ENCODE data around the gene ARL9. TPM values are rescaled to one million over a fixed set of nuclear protein-coding genes. Genes with fewer than 3 reads are reported as not detected.

The ARL9 gene
- 0.42 TPM for polyA plus RNA-seq (2013, experiment 1 of 2)
- 0.49 TPM for polyA plus RNA-seq (2013, experiment 2 of 2)

DNA sequence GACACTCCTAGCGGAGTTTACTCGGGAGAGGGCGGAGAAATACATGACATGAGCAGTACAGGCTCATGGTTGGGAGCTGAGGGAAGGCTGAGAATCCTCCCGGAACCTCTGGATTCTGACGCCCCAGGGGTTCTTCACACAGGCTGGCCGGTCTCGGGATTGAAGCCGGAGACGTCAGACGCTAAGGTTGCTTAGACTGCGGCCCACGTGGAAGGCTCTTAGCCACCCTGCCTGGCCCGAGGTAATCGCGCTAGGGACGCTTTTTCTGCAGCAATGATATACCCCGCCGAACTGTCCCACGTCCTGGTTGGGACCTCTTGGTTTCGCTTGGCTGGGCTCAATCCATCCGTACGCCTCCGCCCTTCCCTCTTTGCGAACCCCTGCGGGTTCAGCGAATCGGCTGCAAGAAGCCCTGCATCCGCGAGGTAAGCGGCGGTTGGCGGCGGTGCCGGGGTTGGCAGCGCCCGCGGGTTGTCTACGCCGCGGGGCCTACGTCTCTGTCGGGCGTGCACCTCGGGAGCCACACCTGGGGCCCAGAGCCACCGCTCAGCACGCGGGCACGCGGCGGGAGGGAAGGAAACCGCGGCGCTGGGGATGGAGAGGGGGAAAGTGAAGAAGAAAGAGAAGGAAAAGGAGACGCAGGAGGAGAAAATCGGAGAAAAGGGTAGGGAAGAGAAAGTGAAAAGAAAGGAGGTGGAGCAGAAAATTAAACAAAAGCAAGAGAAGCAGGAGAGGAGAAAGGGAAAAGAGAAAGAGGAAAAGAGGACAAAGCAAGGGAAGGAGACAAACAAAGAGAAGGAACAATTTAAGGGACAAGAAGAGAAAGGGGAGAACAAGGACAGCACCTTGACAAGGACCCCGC, at the start of gene ARL9:
TSS of gene ARL9 (plus strand) at position 523 of the 862 bp plus-strand sequence. CDS start at position 595, 72 bp downstream.
- DNase-seq, result peak; percentile 90
- Histone ChIP-seq H3K36me3 (ENCODE audit: control insufficient read depth, insufficient read depth, low read length) (peaks cover 2% of the 10 kb centered on the region), H2BK5ac (ENCODE audit: low read length) (no peak within 1 kb of the TSS), H3K4me1 (ENCODE audit: control insufficient read depth, low read depth, low read length) (no peaks in the 10 kb centered on the region), H3K79me1 (ENCODE audit: low read length) (no peaks in the 10 kb centered on the region), H2AK5ac (ENCODE audit: low read length) (no peak within 1 kb of the TSS), H3K4me2 (ENCODE audit: low read length) (peak within 1 kb of the TSS; percentile 47), H3K23ac (ENCODE audit: low read length) (no peak within 1 kb of the TSS), H3K18ac (ENCODE audit: low read length) (no peak within 1 kb of the TSS), H3K27ac (ENCODE audit: low read depth, low read length) (no peak within 1 kb of the TSS), H3K56ac (ENCODE audit: low read length) (peak within 1 kb of the TSS; percentile 68), H2BK120ac (ENCODE audit: low read depth, low read length) (no peak within 1 kb of the TSS), H3K4ac (ENCODE audit: low read depth, low read length) (no peak within 1 kb of the TSS), H3K79me2 (ENCODE audit: control insufficient read depth, insufficient read depth, low read length) (no peaks in the 10 kb centered on the region), H3K9ac (ENCODE audit: low read length) (peak within 1 kb of the TSS; percentile 33), H4K5ac (ENCODE audit: low read length) (no peak within 1 kb of the TSS), H3K27me3 (ENCODE audit: insufficient read depth, low read length, poor library complexity) (peaks cover 2% of the 10 kb centered on the region), H2BK15ac (replicated peaks; ENCODE audit: low read depth) (no peak within 1 kb of the TSS), H4K8ac (ENCODE audit: low read depth, low read length) (no peak within 1 kb of the TSS), H3K4me3 (ENCODE audit: low read length) (peak within 1 kb of the TSS; percentile 28)
- no CpG with 5 or more reads among the region's 56 CpGs for WGBS (ENCODE audit: extremely low coverage, insufficient coverage, low lambda C conversion rate)

- H3K4me1 ChIP-seq (ENCODE audit: control insufficient read depth, low read depth, low read length), result no peaks in the 10 kb centered on the region
- no peaks in the 10 kb centered on the region for H3K79me2 ChIP-seq (ENCODE audit: control insufficient read depth, insufficient read depth, low read length)
- H3K36me3 ChIP-seq (ENCODE audit: control insufficient read depth, insufficient read depth, low read length), result peaks cover 12% of the 10 kb centered on the region
- no peak for DNase-seq
- H3K18ac ChIP-seq (ENCODE audit: low read length), result no peak overlapping the region
- peaks cover 6% of the 10 kb centered on the region for H3K79me1 ChIP-seq (ENCODE audit: low read length)
- H4K5ac ChIP-seq (ENCODE audit: low read length), result no peak overlapping the region
- no peak overlapping the region for H3K4ac ChIP-seq (ENCODE audit: low read depth, low read length)
- no CpG with 5 or more reads among the region's 3 CpGs for WGBS (ENCODE audit: extremely low coverage, insufficient coverage, low lambda C conversion rate)
- no peak overlapping the region for H3K27ac ChIP-seq (ENCODE audit: low read depth, low read length)
- H3K9ac ChIP-seq (ENCODE audit: low read length), result no peak overlapping the region
- H3K23ac ChIP-seq (ENCODE audit: low read length), result no peak overlapping the region
- no peak overlapping the region for H3K4me2 ChIP-seq (ENCODE audit: low read length)
- no peak overlapping the region for H3K56ac ChIP-seq (ENCODE audit: low read length)
- no peaks in the 10 kb centered on the region for H3K27me3 ChIP-seq (ENCODE audit: insufficient read depth, low read length, poor library complexity)
- no peak overlapping the region for H2AK5ac ChIP-seq (ENCODE audit: low read length)
- H2BK15ac ChIP-seq (replicated peaks; ENCODE audit: low read depth), result no peak overlapping the region
- H3K4me3 ChIP-seq (ENCODE audit: low read length), result no peak overlapping the region
- H4K8ac ChIP-seq (ENCODE audit: low read depth, low read length), result no peak overlapping the region
- H2BK120ac ChIP-seq (ENCODE audit: low read depth, low read length), result no peak overlapping the region
- H2BK5ac ChIP-seq (ENCODE audit: low read length), result no peak overlapping the region
These were observed 45.5 kb upstream of the ARL9 start for GRCh38 chr4:56460085-56460484.

DNA sequence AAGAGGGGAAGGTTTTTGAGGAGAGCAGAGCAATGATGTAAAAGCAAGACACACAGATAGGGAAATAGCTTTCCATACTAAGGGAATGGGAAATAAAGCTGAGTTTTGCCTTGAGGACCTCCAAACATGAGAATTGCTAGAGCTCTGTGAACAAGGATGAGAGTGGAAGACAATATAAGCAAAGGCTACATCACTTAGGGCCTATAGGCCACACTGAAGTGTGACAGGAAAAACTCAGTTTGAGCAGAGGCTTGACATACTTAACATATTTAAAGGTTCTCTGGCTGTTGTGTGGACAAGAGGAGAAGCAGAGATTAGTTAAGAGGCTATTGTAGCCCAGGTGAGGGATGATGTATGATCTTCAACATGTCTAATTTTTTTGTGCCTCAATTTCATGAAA, 43.4 kb upstream of the ARL9 start:
- Histone ChIP-seq H3K27me3 (ENCODE audit: insufficient read depth, low read length, poor library complexity) (no peaks in the 10 kb centered on the region), H3K56ac (ENCODE audit: low read length) (no peak overlapping the region), H3K4me3 (ENCODE audit: low read length) (no peak overlapping the region), H3K4me2 (ENCODE audit: low read length) (no peak overlapping the region), H4K8ac (ENCODE audit: low read depth, low read length) (no peak overlapping the region), H3K23ac (ENCODE audit: low read length) (no peak overlapping the region), H3K18ac (ENCODE audit: low read length) (no peak overlapping the region), H2AK5ac (ENCODE audit: low read length) (no peak overlapping the region), H2BK120ac (ENCODE audit: low read depth, low read length) (no peak overlapping the region), H3K27ac (ENCODE audit: low read depth, low read length) (no peak overlapping the region), H3K4me1 (ENCODE audit: control insufficient read depth, low read depth, low read length) (peaks cover 2% of the 10 kb centered on the region), H2BK15ac (replicated peaks; ENCODE audit: low read depth) (no peak overlapping the region), H3K9ac (ENCODE audit: low read length) (no peak overlapping the region), H4K5ac (ENCODE audit: low read length) (no peak overlapping the region), H3K36me3 (ENCODE audit: control insufficient read depth, insufficient read depth, low read length) (peaks cover 6% of the 10 kb centered on the region), H3K79me2 (ENCODE audit: control insufficient read depth, insufficient read depth, low read length) (peaks cover 14% of the 10 kb centered on the region), H2BK5ac (ENCODE audit: low read length) (no peak overlapping the region), H3K4ac (ENCODE audit: low read depth, low read length) (no peak overlapping the region), H3K79me1 (ENCODE audit: low read length) (peaks cover 12% of the 10 kb centered on the region)
- DNase-seq, result no peak

GRCh38 chr4:56463711-56464110, 41.9 kb upstream of the ARL9 start:
- Histone ChIP-seq H2AK5ac (ENCODE audit: low read length) (no peak overlapping the region), H3K4me2 (ENCODE audit: low read length) (no peak overlapping the region), H3K23ac (ENCODE audit: low read length) (no peak overlapping the region), H3K36me3 (ENCODE audit: control insufficient read depth, insufficient read depth, low read length) (peaks cover 6% of the 10 kb centered on the region), H4K5ac (ENCODE audit: low read length) (no peak overlapping the region), H2BK120ac (ENCODE audit: low read depth, low read length) (no peak overlapping the region), H3K4me3 (ENCODE audit: low read length) (no peak overlapping the region), H3K79me2 (ENCODE audit: control insufficient read depth, insufficient read depth, low read length) (peaks cover 24% of the 10 kb centered on the region), H3K9ac (ENCODE audit: low read length) (no peak overlapping the region), H4K8ac (ENCODE audit: low read depth, low read length) (no peak overlapping the region), H2BK15ac (replicated peaks; ENCODE audit: low read depth) (no peak overlapping the region), H3K27me3 (ENCODE audit: insufficient read depth, low read length, poor library complexity) (no peaks in the 10 kb centered on the region), H3K27ac (ENCODE audit: low read depth, low read length) (no peak overlapping the region), H3K18ac (ENCODE audit: low read length) (no peak overlapping the region), H2BK5ac (ENCODE audit: low read length) (no peak overlapping the region), H3K56ac (ENCODE audit: low read length) (no peak overlapping the region), H3K4me1 (ENCODE audit: control insufficient read depth, low read depth, low read length) (peaks cover 2% of the 10 kb centered on the region), H3K79me1 (ENCODE audit: low read length) (peaks cover 11% of the 10 kb centered on the region), H3K4ac (ENCODE audit: low read depth, low read length) (no peak overlapping the region)
- WGBS (ENCODE audit: extremely low coverage, insufficient coverage, low lambda C conversion rate), result no CpG with 5 or more reads among the region's 5 CpGs
- no peak for DNase-seq

DNA sequence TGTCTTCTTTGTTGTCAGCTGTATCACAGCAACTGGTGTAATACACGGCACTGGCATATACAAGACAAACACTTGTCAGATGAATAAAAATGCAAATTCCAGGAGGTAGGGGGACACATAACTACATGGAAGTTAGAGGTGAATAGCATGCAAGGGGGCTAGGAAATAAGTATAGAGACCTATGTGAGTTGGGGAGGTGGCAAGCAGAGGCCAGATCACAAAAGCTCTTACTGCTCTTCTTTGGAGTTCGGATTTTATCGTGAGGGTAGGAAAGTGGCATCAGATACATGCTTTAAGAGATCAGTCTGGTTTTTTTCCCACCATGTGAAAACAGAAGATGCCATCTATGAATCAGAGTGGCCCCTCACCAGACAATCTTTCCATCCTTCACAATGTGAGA, 41.0 kb upstream of the ARL9 start:
- WGBS (ENCODE audit: extremely low coverage, insufficient coverage, low lambda C conversion rate), result no CpG with 5 or more reads among the region's 3 CpGs

More for the DNA sequence above, 41.0 kb upstream of the ARL9 start:
- peaks cover 11% of the 10 kb centered on the region for H3K79me1 ChIP-seq (ENCODE audit: low read length)
- H4K5ac ChIP-seq (ENCODE audit: low read length), result no peak overlapping the region
- H3K27me3 ChIP-seq (ENCODE audit: insufficient read depth, low read length, poor library complexity), result no peaks in the 10 kb centered on the region
- no peak overlapping the region for H3K9ac ChIP-seq (ENCODE audit: low read length)
- H2AK5ac ChIP-seq (ENCODE audit: low read length), result no peak overlapping the region
- no peak for DNase-seq
- H2BK15ac ChIP-seq (replicated peaks; ENCODE audit: low read depth), result no peak overlapping the region
- no peak overlapping the region for H3K56ac ChIP-seq (ENCODE audit: low read length)
- H2BK5ac ChIP-seq (ENCODE audit: low read length), result no peak overlapping the region
- peaks cover 2% of the 10 kb centered on the region for H3K4me1 ChIP-seq (ENCODE audit: control insufficient read depth, low read depth, low read length)
- peaks cover 6% of the 10 kb centered on the region for H3K36me3 ChIP-seq (ENCODE audit: control insufficient read depth, insufficient read depth, low read length)
- no peak overlapping the region for H2BK120ac ChIP-seq (ENCODE audit: low read depth, low read length)
- peaks cover 31% of the 10 kb centered on the region for H3K79me2 ChIP-seq (ENCODE audit: control insufficient read depth, insufficient read depth, low read length)
- H3K18ac ChIP-seq (ENCODE audit: low read length), result no peak overlapping the region
- no peak overlapping the region for H3K4ac ChIP-seq (ENCODE audit: low read depth, low read length)
- peak overlapping the region; percentile 4 for H3K4me2 ChIP-seq (ENCODE audit: low read length)
- H3K23ac ChIP-seq (ENCODE audit: low read length), result no peak overlapping the region
- H3K27ac ChIP-seq (ENCODE audit: low read depth, low read length), result no peak overlapping the region
- H4K8ac ChIP-seq (ENCODE audit: low read depth, low read length), result no peak overlapping the region
- no peak overlapping the region for H3K4me3 ChIP-seq (ENCODE audit: low read length)
